Aorta (tissue), 5 donors: ENCODE measurements around the gene OBSCN. TPM values are rescaled to one million over a fixed set of nuclear protein-coding genes. Genes with fewer than 3 reads are reported as not detected.

Experiments used
- ATAC-seq: fragments of 200-7000 bp; cut with Tn5 transposase; one replicate; pipeline ENCODE4 v1.9.1; 2022; ENCODE audit warnings: moderate library complexity; ENCODE audit not compliant: low FRiP score
- DNase-seq, 2 donors: peaks; one replicate each; pipeline ENCODE4 v3.0.0-alpha.2; 2020
- H3K27ac ChIP-seq, 2 donors: one replicate each; pipeline ENCODE4 v1.5.1; 2013; ENCODE audit warnings: low read length in 2 of 2, mild to moderate bottlenecking in 2 of 2, moderate library complexity in 2 of 2, control low read depth in 1 of 2, inconsistent platforms in 1 of 2, low read depth in 1 of 2
- H3K27me3 ChIP-seq, 2 donors: one replicate each; pipeline ENCODE4 v1.6.1; 2013; ENCODE audit warnings: control low read depth in 1 of 2, low read length in 1 of 2, mild to moderate bottlenecking in 1 of 2, moderate library complexity in 1 of 2; ENCODE audit not compliant: insufficient read depth in 2 of 2, control insufficient read depth in 1 of 2
- H3K36me3 ChIP-seq, 2 donors: one replicate each; pipeline ENCODE4 v1.6.1; 2013; ENCODE audit warnings: control low read depth in 1 of 2, low read length in 1 of 2, mild to moderate bottlenecking in 1 of 2; ENCODE audit not compliant: insufficient read depth in 2 of 2, control insufficient read depth in 1 of 2
- H3K4me1 ChIP-seq, 2 donors: one replicate each; pipeline ENCODE4 v1.6.1; 2013; ENCODE audit warnings: low read length in 2 of 2, control low read depth in 1 of 2, mild to moderate bottlenecking in 1 of 2, moderate library complexity in 1 of 2; ENCODE audit not compliant: insufficient read depth in 2 of 2, control insufficient read depth in 1 of 2
- H3K4me3 ChIP-seq, 2 donors: one replicate each; pipeline ENCODE4 v1.5.1; 2013; ENCODE audit warnings: low read length in 2 of 2, control low read depth in 1 of 2, mild to moderate bottlenecking in 1 of 2
- H3K9me3 ChIP-seq: one replicate; pipeline ENCODE4 v1.6.1; 2013; ENCODE audit warnings: mild to moderate bottlenecking, low read length; ENCODE audit not compliant: control insufficient read depth
- WGBS, 2 donors: extraction: QIAGEN DNeasy Blood & Tissue Kit; methylation state at CpG; one replicate each; pipeline ENCODE4 v1.1.7; 2013; 5-methylcytosine and 5-hydroxymethylcytosine counted together
- intact Hi-C, 2 donors: fragments of 100-400 bp; cut with DNase I; formaldehyde crosslinking; loops; one replicate each; pipeline versions ENCODE4 v1.14.2 to v1.15.0; 2022
- polyA plus RNA-seq, 2 donors: library from polyadenylated mRNA; stranded (reverse); fragments of 200-250 nt; gene quantifications; one replicate each; pipeline ENCODE4 v1.2.3, GENCODE V29; 2013
- total RNA-seq, 2 donors: library from RNA; stranded (reverse); fragmentation: NEBNext Ultra II Directional; extraction: Animal tissue kit (Norgen Biotek cat#: 25700); gene quantifications; one replicate each; pipeline ENCODE4 v1.2.1, GENCODE V29; 2021
- donor health status: healthy with polysubstance abuse.
- donor health status: Bipolar disorder and iron deficiency.
- donor health status: DM: no; HTN: no; CAD: no.
- donor health status: DM: no; HTN: no; CAD: no.
- donor health status: DM: yes; HTN: yes; CAD: no.

The OBSCN gene
- total and polyA plus RNA-seq, 4 donors = 2.0 to 19.3 (median 6.4) TPM

GRCh38 chr1:228407106-228408040, 199.5 kb downstream of the OBSCN start:
- no peak for ATAC-seq
- peak overlapping the region; percentile 20 to 54 for H3K4me3 ChIP-seq
- no peaks in the 10 kb centered on the region for H3K36me3 ChIP-seq
- no peaks in the 10 kb centered on the region for H3K9me3 ChIP-seq
- no peak overlapping the region for H3K27ac ChIP-seq
- no peaks in the 10 kb centered on the region for H3K4me1 ChIP-seq
- H3K27me3 ChIP-seq = no peaks in the 10 kb centered on the region
- intact Hi-C loops = loop anchor here in 1 of 2 donors (2.0 to 10.0 kb wide), 2 partner anchors 79 to 273 kb away; partner anchors contain the start of gene RNF187
- DNase-seq = no peak
- WGBS, 2 donors = 11% methylated on average over 29 of the region's 29 CpGs

GRCh38 chr1:228408041-228408868, 200.4 kb downstream of the OBSCN start:
- 94 to 95% methylated on average over 27 of the region's 27 CpGs for WGBS, 2 donors
- Histone ChIP-seq H3K27ac (no peak overlapping the region), H3K36me3 (no peaks in the 10 kb centered on the region), H3K27me3 (no peaks in the 10 kb centered on the region), H3K4me1 (no peaks in the 10 kb centered on the region), H3K4me3 (no peak overlapping the region), H3K9me3 (no peaks in the 10 kb centered on the region)
- ATAC-seq (no peak), DNase-seq (no peak)
- intact Hi-C loops = loop anchor here in 1 of 2 donors (10.0 kb wide), 1 partner anchor 273 kb away; no protein-coding TSS in a partner anchor

- Histone ChIP-seq H3K4me3 (no peak overlapping the region), H3K27me3 (no peaks in the 10 kb centered on the region), H3K27ac (no peak overlapping the region), H3K9me3 (no peaks in the 10 kb centered on the region), H3K36me3 (no peaks in the 10 kb centered on the region), H3K4me1 (no peaks in the 10 kb centered on the region)
- 88 to 90% methylated on average over 19 of the region's 19 CpGs for WGBS, 2 donors
- no peak for DNase-seq
- intact Hi-C loops = loop anchor here in 1 of 2 donors (10.0 kb wide), 1 partner anchor 274 kb away; no protein-coding TSS in a partner anchor
- no peak for ATAC-seq
Measured at GRCh38 chr1:228408869-228409805, 201.3 kb downstream of the OBSCN start.

GRCh38 chr1:228410015-228410414, 202.2 kb downstream of the OBSCN start:
- DNase-seq = peak in 1 of 2 donors; percentile 56
- no peak for ATAC-seq
- H3K27ac ChIP-seq = no peak overlapping the region
- 88% methylated on average over 8 of the region's 8 CpGs for WGBS, 2 donors
- no peaks in the 10 kb centered on the region for H3K36me3 ChIP-seq
- H3K4me1 ChIP-seq = no peaks in the 10 kb centered on the region
- intact Hi-C loops = no loop called here
- no peak overlapping the region for H3K4me3 ChIP-seq
- H3K27me3 ChIP-seq = no peaks in the 10 kb centered on the region
- H3K9me3 ChIP-seq = no peaks in the 10 kb centered on the region

GRCh38 chr1:228410671-228411070, 202.8 kb downstream of the OBSCN start:
- Histone ChIP-seq H3K4me3 (no peak overlapping the region), H3K9me3 (no peaks in the 10 kb centered on the region), H3K4me1 (no peaks in the 10 kb centered on the region), H3K27ac (no peak overlapping the region), H3K36me3 (no peaks in the 10 kb centered on the region), H3K27me3 (no peaks in the 10 kb centered on the region)
- DNase-seq (peak in 1 of 2 donors; percentile 65), ATAC-seq (no peak)
- 88% methylated on average over 11 of the region's 11 CpGs for WGBS, 2 donors
- intact Hi-C loops = no loop called here

GRCh38 chr1:228411121-228411520, 203.3 kb downstream of the OBSCN start:
- intact Hi-C loops = no loop called here
- DNase-seq (peak in 1 of 2 donors; percentile 58), ATAC-seq (no peak)
- WGBS, 2 donors = 94 to 96% methylated on average over 5 of the region's 5 CpGs
- Histone ChIP-seq H3K27ac (no peak overlapping the region), H3K4me3 (no peak overlapping the region), H3K27me3 (no peaks in the 10 kb centered on the region), H3K36me3 (no peaks in the 10 kb centered on the region), H3K4me1 (no peaks in the 10 kb centered on the region), H3K9me3 (no peaks in the 10 kb centered on the region)

- DNase-seq (peak in 1 of 2 donors; percentile 61), ATAC-seq (no peak)
- Histone ChIP-seq H3K4me1 (no peaks in the 10 kb centered on the region), H3K27me3 (no peaks in the 10 kb centered on the region), H3K9me3 (no peaks in the 10 kb centered on the region), H3K4me3 (no peak overlapping the region), H3K36me3 (no peaks in the 10 kb centered on the region), H3K27ac (no peak overlapping the region)
- WGBS, 2 donors = 88 to 91% methylated on average over 9 of the region's 9 CpGs
- intact Hi-C loops = no loop called here
Measured at GRCh38 chr1:228411548-228412430, 203.9 kb downstream of the OBSCN start.
